AG08396 (cell line): ENCODE measurements around the gene RTF1.
A peak's percentile ranks its signal among the peaks of the same experiment; 100 is the strongest.

ENCODE experiments used
- DNase-seq: peaks from one replicate; pipeline ENCODE4 v3.0.0; 2012; ENCODE audit warnings: low spot score, mixed read lengths

Gene RTF1

GRCh38 chr15:41506796-41507341 is 90.0 kb downstream of the RTF1 start:
- DNase-seq, result no peak

GRCh38 chr15:41507820-41508290 is 91.0 kb downstream of the RTF1 start:
- DNase-seq, result no peak

GRCh38 chr15:41510728-41511127 is 93.8 kb downstream of the RTF1 start:
- no peak for DNase-seq

GRCh38 chr15:41511331-41511898 is 94.5 kb downstream of the RTF1 start:
- no peak for DNase-seq

GRCh38 chr15:41511899-41512369 is 95.0 kb downstream of the RTF1 start:
- peak; percentile 35 for DNase-seq

- no peak for DNase-seq
Observed at GRCh38 chr15:41512512-41512939, 95.6 kb downstream of the RTF1 start.

- DNase-seq, result peak; percentile 52
Observed at GRCh38 chr15:41512940-41513505, 96.1 kb downstream of the RTF1 start.

GRCh38 chr15:41513506-41514227 is 96.8 kb downstream of the RTF1 start, which contains the start of gene LTK:
Gene LTK, minus strand, starts transcription at chr15:41513827. Its CDS starts 118 bp downstream, at chr15:41513709.
- peak; percentile 16 for DNase-seq

GRCh38 chr15:41517895-41518449 is 101.1 kb downstream of the RTF1 start:
- no peak for DNase-seq

GRCh38 chr15:41520636-41521035 is 103.7 kb downstream of the RTF1 start:
- DNase-seq, result no peak

- DNase-seq, result no peak
Observed at GRCh38 chr15:41521614-41522013, 104.7 kb downstream of the RTF1 start.

GRCh38 chr15:41523097-41523496 is 106.2 kb downstream of the RTF1 start:
- no peak for DNase-seq

- no peak for DNase-seq
Observed at GRCh38 chr15:41530363-41530956, 113.6 kb downstream of the RTF1 start.
